ENCODE measurements around the gene UBE2QL1. TPM values are rescaled to one million over a fixed set of nuclear protein-coding genes. Genes with fewer than 3 reads are reported as not detected.

Gene UBE2QL1
- total and polyA plus RNA-seq, 2 of the 8 experiments (the other 6 are each of a cell fraction or from before 2014, with no cell fraction given): 0.43 to 0.65 TPM

DNA sequence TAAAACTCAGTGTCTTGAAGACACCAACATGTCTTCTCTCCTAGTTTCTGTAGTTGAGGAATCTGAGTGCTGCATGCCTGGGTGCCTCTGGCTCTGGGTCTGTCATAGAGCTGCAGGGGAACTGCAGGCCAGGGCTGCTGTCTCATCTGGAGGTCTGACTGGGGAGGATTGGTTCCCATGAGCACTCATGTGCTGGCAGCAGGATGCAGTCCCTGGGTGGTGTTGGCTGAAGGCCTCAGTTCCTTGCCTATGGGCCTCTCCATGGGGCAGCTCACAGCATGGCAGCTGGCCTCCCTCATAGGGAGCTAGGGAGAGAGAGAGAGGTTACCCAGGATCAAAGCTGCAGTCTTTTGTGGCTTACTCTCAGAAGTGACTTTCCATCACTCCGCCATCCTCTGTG is 22.6 kb downstream of the UBE2QL1 start (continued):
- TF ChIP-seq, protein P1, sequence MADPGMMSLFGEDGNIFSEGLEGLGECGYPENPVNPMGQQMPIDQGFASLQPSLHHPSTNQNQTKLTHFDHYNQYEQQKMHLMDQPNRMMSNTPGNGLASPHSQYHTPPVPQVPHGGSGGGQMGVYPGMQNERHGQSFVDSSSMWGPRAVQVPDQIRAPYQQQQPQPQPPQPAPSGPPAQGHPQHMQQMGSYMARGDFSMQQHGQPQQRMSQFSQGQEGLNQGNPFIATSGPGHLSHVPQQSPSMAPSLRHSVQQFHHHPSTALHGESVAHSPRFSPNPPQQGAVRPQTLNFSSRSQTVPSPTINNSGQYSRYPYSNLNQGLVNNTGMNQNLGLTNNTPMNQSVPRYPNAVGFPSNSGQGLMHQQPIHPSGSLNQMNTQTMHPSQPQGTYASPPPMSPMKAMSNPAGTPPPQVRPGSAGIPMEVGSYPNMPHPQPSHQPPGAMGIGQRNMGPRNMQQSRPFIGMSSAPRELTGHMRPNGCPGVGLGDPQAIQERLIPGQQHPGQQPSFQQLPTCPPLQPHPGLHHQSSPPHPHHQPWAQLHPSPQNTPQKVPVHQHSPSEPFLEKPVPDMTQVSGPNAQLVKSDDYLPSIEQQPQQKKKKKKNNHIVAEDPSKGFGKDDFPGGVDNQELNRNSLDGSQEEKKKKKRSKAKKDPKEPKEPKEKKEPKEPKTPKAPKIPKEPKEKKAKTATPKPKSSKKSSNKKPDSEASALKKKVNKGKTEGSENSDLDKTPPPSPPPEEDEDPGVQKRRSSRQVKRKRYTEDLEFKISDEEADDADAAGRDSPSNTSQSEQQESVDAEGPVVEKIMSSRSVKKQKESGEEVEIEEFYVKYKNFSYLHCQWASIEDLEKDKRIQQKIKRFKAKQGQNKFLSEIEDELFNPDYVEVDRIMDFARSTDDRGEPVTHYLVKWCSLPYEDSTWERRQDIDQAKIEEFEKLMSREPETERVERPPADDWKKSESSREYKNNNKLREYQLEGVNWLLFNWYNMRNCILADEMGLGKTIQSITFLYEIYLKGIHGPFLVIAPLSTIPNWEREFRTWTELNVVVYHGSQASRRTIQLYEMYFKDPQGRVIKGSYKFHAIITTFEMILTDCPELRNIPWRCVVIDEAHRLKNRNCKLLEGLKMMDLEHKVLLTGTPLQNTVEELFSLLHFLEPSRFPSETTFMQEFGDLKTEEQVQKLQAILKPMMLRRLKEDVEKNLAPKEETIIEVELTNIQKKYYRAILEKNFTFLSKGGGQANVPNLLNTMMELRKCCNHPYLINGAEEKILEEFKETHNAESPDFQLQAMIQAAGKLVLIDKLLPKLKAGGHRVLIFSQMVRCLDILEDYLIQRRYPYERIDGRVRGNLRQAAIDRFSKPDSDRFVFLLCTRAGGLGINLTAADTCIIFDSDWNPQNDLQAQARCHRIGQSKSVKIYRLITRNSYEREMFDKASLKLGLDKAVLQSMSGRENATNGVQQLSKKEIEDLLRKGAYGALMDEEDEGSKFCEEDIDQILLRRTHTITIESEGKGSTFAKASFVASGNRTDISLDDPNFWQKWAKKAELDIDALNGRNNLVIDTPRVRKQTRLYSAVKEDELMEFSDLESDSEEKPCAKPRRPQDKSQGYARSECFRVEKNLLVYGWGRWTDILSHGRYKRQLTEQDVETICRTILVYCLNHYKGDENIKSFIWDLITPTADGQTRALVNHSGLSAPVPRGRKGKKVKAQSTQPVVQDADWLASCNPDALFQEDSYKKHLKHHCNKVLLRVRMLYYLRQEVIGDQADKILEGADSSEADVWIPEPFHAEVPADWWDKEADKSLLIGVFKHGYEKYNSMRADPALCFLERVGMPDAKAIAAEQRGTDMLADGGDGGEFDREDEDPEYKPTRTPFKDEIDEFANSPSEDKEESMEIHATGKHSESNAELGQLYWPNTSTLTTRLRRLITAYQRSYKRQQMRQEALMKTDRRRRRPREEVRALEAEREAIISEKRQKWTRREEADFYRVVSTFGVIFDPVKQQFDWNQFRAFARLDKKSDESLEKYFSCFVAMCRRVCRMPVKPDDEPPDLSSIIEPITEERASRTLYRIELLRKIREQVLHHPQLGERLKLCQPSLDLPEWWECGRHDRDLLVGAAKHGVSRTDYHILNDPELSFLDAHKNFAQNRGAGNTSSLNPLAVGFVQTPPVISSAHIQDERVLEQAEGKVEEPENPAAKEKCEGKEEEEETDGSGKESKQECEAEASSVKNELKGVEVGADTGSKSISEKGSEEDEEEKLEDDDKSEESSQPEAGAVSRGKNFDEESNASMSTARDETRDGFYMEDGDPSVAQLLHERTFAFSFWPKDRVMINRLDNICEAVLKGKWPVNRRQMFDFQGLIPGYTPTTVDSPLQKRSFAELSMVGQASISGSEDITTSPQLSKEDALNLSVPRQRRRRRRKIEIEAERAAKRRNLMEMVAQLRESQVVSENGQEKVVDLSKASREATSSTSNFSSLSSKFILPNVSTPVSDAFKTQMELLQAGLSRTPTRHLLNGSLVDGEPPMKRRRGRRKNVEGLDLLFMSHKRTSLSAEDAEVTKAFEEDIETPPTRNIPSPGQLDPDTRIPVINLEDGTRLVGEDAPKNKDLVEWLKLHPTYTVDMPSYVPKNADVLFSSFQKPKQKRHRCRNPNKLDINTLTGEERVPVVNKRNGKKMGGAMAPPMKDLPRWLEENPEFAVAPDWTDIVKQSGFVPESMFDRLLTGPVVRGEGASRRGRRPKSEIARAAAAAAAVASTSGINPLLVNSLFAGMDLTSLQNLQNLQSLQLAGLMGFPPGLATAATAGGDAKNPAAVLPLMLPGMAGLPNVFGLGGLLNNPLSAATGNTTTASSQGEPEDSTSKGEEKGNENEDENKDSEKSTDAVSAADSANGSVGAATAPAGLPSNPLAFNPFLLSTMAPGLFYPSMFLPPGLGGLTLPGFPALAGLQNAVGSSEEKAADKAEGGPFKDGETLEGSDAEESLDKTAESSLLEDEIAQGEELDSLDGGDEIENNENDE (IDR thresholded peaks at IDR 0.05; ENCODE audit: insufficient replicate concordance, low read length): no peak
- TF ChIP-seq, protein P2, sequence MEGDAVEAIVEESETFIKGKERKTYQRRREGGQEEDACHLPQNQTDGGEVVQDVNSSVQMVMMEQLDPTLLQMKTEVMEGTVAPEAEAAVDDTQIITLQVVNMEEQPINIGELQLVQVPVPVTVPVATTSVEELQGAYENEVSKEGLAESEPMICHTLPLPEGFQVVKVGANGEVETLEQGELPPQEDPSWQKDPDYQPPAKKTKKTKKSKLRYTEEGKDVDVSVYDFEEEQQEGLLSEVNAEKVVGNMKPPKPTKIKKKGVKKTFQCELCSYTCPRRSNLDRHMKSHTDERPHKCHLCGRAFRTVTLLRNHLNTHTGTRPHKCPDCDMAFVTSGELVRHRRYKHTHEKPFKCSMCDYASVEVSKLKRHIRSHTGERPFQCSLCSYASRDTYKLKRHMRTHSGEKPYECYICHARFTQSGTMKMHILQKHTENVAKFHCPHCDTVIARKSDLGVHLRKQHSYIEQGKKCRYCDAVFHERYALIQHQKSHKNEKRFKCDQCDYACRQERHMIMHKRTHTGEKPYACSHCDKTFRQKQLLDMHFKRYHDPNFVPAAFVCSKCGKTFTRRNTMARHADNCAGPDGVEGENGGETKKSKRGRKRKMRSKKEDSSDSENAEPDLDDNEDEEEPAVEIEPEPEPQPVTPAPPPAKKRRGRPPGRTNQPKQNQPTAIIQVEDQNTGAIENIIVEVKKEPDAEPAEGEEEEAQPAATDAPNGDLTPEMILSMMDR (IDR thresholded peaks at IDR 0.05; ENCODE audit: control extremely low read depth in 1 of 3, insufficient read depth in 1 of 3, low read depth in 1 of 3, low read length in 3 of 3): no peak
- TF ChIP-seq TBP (IDR thresholded peaks at IDR 0.05; ENCODE audit: low read depth, low read length) (no peak), ASH2L (IDR thresholded peaks at IDR 0.05; ENCODE audit: low read length) (no peak)

Data from H1 (cell line).